Activated naive CD8-positive, alpha-beta T cell treated with anti-CD3 and anti-CD28 coated beads, Interleukin-2, amount 50 U/mL, for 16 hours (primary cell): ENCODE results near the gene HEPACAM.

Source experiments
- DNase-seq: peaks from one replicate; pipeline ENCODE4 v3.0.0-alpha.2; 2020; ENCODE audit warnings: low read depth, low spot score

Gene HEPACAM

DNA sequence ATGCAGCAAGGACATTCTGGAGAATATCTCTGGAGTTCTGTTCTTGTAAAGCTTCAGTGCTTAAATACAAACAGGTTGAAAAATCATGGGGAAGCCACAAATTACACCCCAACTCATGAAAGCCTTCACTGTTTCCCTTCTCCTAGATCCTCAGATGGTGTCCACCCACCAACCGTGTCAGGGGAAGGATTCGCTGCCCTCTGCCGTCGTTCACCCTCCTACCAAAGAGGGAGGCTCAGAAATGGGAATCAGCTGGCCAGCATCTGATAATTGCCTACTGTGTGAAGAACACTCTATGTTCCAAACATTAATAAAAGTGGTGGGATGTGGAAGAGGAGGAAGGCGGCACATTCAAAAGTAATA lies 7.4 kb upstream of the HEPACAM start:
- no peak for DNase-seq

DNA sequence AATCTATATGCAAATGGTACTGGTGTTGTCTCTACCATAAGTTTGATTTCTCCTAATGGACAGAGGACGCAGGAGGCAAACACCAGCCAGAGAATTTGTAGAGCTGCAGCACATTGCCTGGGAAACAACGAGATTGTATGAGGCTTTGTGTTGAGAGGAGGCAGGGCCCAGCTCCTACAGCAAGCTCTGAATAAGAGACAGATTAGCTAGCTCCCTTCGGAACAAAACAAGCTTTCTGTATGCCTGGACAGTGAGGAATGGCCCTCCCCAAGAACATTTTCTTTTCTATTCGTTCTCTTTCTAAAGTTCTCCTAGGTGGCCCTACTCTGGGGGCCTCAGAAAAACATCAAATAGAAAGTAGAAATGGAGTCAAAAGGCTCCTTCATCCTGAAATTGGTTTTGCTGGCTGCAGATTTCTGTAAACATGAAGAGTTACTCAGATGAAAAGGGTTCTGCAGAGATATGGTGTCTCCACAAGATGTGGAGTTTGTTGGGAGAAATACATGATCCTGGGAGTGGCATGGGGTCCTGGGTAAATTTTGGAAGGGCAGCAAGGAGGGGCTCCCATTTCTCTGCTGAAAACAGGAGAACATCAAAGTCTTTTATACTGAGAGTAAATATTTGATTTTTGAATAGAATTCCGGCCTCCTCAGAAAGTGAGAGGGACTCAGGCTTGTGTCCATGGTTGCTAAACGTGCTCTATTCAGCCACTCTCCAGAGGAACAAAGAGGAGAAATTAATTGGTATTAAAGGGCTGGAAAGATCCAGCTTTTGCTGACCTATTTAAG lies 6.8 kb upstream of the HEPACAM start:
- DNase-seq = no peak

DNA sequence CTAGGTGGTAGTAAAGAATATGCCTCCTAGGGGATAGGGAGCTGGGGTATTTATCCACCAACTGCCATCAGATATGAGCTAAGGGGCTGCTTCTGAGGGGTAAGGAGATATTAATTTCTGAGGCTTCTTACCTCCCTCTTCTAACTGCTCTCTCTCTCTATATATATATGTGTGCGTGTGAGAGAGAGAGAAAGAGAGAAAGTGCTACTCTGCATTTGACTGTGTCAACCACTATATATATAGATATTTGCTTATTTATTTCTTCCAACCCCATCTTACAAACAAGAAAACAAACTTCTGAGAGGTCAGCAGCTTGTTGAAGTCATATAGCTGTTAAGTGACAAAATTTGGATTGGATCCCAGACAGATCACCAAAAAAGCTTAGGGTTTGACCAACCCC lies 5.9 kb upstream of the HEPACAM start:
- DNase-seq = no peak

DNA sequence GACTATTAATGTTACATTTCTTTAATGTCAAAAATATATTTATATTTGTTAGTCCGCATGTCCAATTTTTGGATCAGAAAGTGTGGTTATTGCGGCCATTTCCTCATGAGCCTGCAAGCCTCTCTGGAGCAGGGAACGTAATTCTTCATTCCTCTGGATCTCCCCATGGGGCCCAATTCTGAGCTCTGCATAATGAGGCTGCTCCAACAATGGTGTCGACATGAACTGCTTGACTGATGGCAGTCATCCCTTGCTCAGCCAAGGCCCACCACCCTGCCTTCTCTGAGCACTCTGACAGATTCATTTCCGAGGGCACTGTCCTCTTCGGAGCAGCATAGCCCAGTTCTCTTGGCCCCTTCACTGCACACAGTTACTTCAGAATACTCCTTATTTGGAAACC lies 3.1 kb upstream of the HEPACAM start:
- no peak for DNase-seq

DNA sequence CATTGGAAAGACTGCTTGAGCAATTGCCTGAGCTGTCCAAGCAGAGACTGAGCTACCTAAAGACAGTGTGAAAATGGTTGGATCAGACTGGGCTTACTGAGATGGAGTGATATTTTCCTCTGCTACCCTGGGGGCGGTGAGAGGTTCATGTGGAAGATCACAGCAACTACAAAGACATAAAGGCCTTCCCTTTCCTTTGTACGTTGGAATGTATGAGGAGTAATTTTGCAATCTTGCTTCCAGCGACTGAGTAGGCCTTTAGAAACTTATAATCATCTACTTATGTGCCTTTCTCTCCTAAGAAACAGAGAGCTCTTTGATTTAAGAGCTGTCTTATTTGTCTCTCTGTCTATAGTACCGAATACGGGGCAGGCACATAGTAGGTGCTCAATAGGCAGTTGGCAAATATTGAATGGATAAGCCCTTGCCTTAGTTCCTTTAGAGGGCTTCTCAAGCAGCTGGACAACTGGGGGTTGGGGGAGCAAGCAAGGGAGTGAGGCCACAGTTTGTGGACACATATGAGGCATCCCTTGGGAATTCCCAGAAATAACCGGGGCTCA lies 2.4 kb upstream of the HEPACAM start:
- no peak for DNase-seq

DNA sequence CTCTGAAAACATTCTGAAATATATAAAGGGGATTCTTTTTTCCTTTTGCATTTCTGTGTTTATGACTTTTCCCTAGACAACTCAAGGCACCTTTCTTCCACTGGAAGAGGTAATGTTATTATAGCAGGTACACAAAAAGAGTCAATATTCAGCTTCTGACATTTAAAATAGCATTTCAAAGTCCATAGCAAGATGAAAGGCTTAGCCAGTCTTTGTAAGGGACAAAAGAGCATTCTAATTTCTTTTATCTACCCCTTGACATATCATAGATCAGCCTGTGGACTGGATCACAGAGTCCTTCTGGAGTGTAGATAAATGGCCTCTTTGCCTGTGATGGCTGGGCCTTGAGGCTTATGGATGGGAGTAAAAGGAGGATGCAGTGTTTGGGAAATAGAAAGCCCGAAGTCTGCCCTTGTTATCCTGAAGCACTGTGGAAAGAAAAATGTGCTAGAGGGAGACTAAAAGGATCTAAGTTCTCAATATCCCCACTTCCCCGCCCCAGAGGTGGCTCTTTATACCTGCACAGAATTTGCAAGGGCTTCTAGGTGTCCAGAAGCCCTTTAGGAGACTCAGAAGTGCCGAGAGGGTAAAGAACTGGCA lies 1.6 kb upstream of the HEPACAM start:
- no peak for DNase-seq

DNA sequence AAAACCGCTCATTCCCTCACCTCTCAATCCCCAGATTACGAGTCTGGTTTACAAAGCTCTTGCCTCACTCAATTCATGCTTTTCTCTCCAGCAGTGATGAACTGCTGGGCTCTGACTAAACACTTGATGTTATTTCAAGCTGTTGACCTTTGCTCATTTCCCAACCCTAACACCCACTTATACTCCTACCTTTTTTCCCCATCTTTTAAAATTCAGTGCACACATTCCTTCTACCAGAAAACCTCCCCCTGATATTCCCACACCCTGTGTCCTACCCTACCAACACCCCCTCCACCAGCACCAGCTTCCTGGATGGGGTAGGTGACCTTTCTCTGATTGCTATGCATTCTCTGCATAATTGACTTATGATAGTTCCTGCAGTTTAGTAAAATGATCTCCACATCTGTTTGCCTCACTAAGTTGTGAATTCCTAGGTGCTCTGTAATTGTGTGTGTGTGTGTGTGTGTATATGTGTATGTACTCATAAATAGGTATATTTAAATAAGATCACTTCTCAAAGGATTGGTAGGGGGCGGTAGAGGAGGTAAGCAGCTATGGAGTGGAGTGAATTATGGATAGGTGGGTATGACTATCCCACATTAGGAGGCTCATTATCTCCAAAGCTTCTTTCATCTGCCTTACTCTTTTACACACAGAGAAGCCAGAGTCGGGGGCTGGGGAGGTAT lies 842 bp downstream of the HEPACAM start:
- DNase-seq = no peak

DNA sequence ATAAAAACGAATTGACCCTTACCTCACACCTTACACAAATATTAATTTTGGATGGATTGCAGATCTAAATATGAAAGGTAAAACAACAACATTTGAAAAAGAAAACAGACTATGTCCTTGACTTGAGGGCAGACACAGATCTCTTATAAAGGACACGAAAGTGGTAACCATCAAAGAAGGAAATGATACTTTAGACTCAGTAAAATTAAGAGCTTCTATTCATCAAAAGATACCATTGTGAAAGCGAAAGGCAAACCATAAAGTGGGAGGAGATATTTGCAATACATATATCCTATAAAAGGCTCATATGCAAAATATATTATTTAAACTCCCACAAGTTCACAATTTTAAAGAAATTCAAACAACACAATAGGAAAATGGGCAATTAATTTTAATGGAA lies 5.0 kb downstream of the HEPACAM start:
- DNase-seq = no peak

DNA sequence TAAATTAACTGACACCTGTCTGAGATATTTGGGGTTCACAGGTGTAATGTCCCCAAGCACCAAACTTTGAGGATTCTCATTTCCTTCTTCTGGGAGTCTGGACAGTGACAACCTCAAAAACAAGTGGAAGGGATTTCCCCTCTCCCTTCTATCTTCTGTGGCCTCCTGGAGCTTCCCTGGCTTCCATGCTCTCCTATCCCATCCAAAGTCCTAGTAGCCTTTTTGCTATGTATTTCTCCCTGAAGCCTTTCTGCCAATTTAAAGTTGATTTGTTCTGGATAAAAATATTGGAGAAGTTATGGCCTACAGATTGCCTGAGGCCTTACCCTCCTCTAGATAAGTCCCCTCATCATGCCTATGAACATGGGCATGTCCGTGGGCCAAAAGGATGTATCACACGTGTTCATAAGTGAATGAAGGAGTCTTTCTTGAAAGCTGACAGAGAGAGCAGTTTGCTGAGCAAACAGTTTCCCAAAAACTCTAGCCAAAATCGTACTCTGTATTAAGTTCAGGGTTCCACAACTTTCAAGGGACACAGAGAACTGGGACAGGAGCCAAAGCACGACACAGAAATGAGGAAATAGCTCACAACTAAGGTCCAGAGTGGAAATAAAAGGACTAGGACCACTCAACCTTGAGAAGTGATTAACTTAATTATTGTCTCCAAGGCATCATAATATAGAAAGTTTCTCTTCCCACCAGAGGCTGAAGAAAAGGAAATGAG lies 6.7 kb downstream of the HEPACAM start:
- DNase-seq = no peak

DNA sequence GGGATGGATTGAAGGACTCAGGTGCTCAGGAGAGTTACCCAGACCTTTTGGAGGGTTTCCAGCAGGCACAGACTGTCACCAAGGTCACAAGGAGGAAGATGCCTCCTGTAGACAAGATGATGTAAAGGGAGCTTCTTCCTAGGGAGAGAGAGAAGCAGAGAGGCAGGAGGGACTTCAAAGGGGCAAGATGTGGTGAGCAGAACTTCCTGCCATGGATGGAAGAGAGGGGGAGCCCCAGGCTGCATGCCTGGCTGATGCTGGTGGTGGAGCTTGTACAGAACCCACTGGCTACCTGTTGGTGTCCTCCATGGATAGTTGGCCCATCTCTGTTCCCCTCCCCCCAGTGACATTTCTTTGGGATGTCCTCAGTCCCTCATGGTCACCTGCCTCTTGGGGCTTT lies 12.6 kb downstream of the HEPACAM start:
- DNase-seq = no peak

DNA sequence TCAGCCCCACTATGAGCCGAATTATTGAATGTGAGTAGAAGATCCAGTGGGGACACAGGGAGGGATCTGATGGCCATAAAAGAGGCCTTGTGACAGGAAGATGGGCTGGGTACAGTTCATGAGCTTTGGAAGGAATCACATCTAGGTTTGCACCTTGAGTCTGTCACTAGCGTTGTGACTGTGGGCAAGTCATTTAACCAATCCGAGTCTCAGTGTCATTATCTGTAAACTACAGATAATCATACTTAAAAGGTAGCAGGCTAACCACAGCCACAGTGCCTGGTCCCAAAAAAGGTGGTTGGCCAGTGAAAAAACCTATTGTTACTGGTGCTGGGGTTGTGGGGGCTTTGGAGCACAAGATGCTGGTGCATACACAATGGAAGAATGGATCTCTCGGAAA lies 13.0 kb downstream of the HEPACAM start:
- DNase-seq = no peak

DNA sequence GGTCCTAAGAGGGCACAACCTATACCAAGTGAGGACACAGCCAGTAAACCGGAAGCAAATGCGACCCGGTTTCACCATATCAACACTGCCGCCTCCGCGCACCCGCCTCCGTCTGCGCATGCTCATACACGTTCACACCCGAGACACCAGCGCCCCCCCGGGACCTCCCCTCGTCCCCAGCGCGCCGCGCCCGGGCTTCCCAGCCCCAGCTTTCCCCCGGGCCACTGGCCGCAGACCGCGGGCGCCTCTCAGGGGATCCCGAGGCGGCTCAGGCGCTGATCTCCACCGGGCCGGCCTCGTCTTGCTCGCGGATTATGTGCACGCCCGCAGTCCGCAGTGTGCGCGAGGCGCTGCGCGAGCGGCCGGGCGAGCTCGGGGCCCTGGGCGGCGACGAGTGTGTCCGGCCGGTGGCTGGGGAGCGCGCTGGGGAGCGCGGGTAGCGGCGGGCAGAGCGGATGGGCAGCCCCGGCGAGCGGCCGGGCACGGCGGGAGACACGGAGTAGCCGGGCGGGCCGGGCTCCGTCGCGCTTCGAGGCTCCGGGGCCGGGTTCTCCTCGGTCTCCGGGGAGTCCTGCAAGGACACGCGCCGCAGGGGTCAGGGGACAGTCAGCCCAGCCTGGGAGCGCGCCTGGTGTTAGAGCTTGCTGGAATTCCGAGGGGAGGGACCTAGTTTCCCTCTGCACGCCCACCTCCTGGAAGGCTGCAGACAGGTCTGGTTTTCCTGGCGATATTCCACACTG lies 14.8 kb downstream of the HEPACAM start:
- DNase-seq = peak; percentile 68

DNA sequence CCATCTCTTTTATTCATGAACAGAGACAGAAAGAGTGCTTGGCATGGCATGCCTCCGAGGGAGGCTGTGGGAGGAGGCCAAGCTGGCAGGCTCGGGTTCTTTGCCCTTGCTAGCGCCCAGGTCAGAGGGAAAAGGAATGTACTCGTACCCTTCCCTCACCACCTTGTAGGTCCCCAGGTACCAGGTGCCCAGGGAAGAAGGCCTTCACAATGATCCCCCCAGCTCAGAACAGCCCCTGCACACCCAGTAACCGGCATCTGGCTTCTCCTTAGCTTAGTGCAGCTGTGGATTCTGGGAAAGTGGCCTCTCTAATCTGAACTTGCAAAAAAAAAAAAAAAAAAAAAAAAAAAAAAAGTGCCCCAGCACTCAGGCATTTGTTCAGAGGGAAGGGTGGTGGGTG lies 15.5 kb downstream of the HEPACAM start:
- DNase-seq = no peak

DNA sequence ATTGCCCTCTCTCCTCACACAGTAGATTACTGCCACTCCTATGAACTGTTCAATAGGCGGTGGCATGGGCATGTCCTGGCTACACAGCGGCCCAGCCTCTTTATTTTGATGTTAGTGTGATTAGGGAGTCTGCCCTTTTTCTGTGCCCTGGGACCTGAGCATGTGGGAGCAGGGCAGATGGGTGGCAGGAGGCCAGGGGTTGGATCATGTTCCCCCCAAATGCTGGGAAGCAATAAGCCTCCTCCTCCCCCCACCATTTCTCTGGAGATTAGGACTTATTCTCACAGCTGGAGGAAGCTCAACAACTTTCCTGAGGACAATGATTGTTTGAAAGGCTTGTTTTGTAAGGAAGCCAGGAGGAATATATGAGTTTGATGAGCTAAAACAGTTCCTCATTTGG lies 15.9 kb downstream of the HEPACAM start:
- no peak for DNase-seq

DNA sequence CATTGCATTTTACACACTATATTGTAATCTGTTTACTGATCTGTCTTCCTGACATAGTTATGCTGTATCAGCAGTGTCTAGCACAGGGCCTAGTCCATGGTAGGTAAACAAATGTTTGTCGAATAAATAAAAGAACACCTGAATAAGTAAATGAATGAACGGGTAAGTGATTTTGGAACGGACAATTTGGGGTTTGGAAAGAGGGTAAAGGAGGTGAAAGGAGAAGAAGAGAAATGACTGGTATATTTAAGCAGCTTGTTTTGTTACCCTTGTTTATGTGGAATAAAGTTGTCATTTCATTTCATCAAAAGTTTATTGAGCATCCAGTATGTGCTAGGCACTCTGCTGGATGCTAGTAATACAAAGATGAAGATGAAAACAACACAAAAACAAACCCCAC lies 16.9 kb downstream of the HEPACAM start, which contains the start of gene HEPN1:
Gene HEPN1, plus strand, starts transcription at position 301 of the 400 bp plus-strand sequence.
- DNase-seq = no peak

DNA sequence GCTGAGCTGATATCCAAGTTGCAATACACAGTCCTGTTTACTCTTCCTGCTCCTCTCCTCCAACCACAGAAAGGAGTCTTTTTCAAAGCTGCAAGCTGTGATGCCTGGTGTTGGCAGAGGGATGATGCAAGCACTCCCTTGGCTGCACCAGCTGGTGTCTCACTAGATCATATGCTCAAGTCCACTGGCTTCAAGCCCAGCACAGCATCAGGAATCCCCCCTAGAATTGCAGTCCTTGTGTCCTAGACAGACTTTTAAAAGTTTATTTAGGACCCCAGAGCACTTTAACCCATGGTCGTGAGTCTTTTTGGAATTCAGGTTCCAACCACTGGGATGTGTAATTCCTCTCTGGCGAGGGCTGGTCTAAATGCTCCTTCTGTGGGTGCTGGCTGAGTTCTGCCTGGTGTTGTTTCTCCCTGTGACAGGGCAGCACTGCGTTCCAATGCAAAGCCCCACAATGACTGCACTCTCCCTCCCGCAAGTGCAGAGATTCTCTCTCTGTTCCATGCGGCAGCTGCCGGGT lies 18.7 kb downstream of the HEPACAM start:
- DNase-seq = no peak

DNA sequence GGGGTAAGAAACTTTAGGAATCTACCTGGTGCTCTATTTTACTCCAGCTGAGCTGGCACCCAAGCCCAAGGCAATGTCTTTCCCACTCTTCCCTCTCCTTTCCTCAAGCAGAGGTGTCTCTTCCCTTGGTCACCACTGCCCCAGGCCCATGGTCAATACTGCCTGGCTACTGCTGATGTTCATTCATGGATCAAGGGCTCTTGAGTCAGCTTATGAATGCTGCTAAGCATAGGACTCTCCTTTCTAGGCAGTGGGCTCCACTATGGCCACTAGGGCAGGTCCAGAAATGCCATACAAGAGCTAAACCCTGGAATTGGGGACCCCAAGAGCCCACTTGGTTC lies 19.5 kb downstream of the HEPACAM start:
- no peak for DNase-seq

DNA sequence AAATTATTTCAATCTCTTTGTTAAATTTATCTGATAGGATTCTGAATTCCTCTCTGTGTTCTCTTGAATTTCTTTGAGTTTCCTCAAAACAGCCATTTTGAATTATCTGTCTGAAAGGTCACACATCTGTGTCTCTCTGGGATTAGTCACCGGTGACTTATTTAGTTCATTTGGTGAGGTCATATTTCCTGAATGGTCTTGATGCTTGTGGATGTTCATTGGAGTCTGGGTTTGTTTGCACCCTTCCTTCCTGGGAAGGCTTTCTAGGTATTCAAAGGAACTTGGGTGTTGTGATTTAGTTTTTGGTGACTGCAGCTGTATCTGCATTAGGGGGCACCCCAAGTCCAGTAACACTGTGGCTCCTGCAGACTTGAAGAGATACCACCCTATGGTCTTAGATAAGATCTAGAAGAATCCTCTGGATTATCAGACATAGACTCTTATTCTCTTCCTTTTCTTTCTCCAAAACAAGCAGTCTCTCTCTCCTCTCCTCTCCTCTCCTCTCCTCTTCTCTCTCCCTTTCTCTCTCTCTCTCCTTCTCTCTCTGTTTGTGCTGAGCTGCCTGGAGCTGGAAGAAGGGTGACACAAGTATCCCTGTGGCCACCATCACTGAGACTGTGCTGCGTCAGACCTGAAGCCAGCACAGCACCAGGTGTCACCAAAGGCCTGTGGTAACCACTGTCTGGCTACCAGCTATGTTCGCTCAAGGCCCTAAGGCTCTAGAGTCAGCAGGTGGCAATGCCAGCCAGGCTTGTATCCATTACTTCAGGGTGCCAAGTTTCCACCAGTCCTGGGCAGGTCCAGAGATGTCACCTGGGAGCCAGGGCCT lies 20.1 kb downstream of the HEPACAM start:
- no peak for DNase-seq

DNA sequence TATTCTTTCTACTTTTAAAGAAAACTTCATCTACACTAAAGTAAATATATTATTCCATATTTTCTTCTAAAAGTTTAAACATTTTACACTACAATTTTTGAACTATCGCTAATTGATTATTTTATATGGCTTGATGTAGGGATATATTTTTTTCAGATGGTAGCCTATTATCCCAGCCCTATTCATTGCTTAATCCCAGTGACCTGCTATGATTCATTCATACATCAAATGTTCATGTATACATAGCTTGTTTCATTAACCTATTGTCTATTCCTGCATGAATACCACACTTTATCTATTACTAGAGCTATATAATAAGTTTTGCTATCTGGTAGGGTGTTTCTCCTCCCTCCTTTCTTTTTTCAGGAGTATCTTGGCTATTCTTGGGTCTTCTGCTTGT lies 33.2 kb downstream of the HEPACAM start:
- no peak for DNase-seq

DNA sequence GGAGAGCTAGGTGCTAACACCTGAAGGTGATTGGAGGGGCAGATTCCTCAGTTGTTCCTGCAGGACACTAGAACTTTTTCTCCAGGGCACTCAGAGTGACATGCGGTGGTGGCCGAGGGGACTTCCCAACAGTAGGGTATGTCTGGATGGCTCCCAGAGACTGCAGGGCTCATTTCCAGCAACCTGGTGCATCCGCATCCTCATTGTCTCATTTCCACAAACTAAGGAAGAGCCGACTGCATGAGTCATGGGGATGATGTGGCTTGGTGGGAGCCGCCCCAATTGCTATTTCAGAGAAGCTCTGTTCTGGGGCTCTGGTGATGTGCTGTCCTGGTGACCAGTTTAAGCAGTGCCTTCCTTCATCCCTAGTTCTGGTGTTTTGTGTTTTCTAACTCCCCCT lies 35.4 kb downstream of the HEPACAM start:
- DNase-seq = no peak
